MCF 10A (cell line): ENCODE measurements around the gene CRIP3. TPM values are rescaled to one million over a fixed set of nuclear protein-coding genes. Genes with fewer than 3 reads are reported as not detected.

Experiments used
- BruUV-seq: library from RNA; stranded (reverse); fragments of 400-500 nt; replicated peaks from 2 replicates; lab custom pipeline; 2021; lab: Mats Ljungman, UMichigan
- CTCF ChIA-PET: fragments of 300-600 bp; sonication (Branson Sonifier 250); formaldehyde crosslinking; extraction: SDS; loops from one replicate; lab custom pipeline; 2021; ENCODE audit warnings: antibody characterized with exemption, inconsistent platforms; lab: Yijun Ruan, JAX
- POLR2A ChIA-PET: fragments of 300-600, 350-650 bp; sonication (Branson Sonifier 250); formaldehyde crosslinking; extraction: SDS; loops from one replicate; lab custom pipeline; 2020; ENCODE audit warnings: antibody characterized with exemption, inconsistent platforms; lab: Yijun Ruan, JAX
- DNase-seq: peaks from one replicate; pipeline ENCODE4 v3.0.0-alpha.2; 2018; ENCODE audit not compliant: unreplicated experiment
- H3K27ac Mint-ChIP-seq: one replicate; pipeline ENCODE4 v1.8.0; 2022; ENCODE audit warnings: mild to moderate bottlenecking, low read depth, mixed read lengths; ENCODE audit not compliant: unreplicated experiment
- H3K27me3 Mint-ChIP-seq: one replicate; pipeline ENCODE4 v1.8.0; 2022; ENCODE audit warnings: mixed read lengths; ENCODE audit not compliant: insufficient read depth, unreplicated experiment
- H3K36me3 Mint-ChIP-seq: one replicate; pipeline ENCODE4 v1.8.0; 2022; ENCODE audit warnings: mild to moderate bottlenecking, moderate library complexity, mixed read lengths; ENCODE audit not compliant: insufficient read depth, unreplicated experiment
- H3K4me1 Mint-ChIP-seq: one replicate; pipeline ENCODE4 v1.8.0; 2022; ENCODE audit warnings: mixed read lengths; ENCODE audit not compliant: insufficient read depth, unreplicated experiment
- H3K4me3 Mint-ChIP-seq: one replicate; pipeline ENCODE4 v1.8.0; 2022; ENCODE audit warnings: mild to moderate bottlenecking, moderate library complexity, mixed read lengths; ENCODE audit not compliant: unreplicated experiment
- H3K9me3 Mint-ChIP-seq: one replicate; pipeline ENCODE4 v1.8.0; 2022; ENCODE audit warnings: mixed read lengths; ENCODE audit not compliant: unreplicated experiment
- CTCF ChIP-seq: fragments of 200-600 bp; IDR thresholded peaks from one replicate; pipeline ENCODE4 v1.8.0; 2022; ENCODE audit warnings: antibody characterized with exemption, mild to moderate bottlenecking; ENCODE audit not compliant: unreplicated experiment
- intact Hi-C: fragments of 100-400 bp; cut with micrococcal nuclease; formaldehyde crosslinking; loops from 2 replicates; pipeline ENCODE4 v1.14.1; 2022
- total RNA-seq: library from RNA; stranded (reverse); gene quantifications from 2 replicates; pipeline ENCODE4 v1.2.3, GENCODE V29; 2022

The CRIP3 gene
- total RNA-seq, 1 experiment from 2014 or later = not detected

GRCh38 chr6:43274127-43274915, 34.3 kb downstream of the CRIP3 start:
- no peak for TF ChIP-seq CTCF
- POLR2A ChIA-PET = no interaction called here
- peaks cover 5% of the 10 kb centered on the region for H3K4me1 Mint-ChIP-seq
- H3K4me3 Mint-ChIP-seq = no peak overlapping the region
- H3K36me3 Mint-ChIP-seq = peaks cover 6% of the 10 kb centered on the region
- no peaks in the 10 kb centered on the region for H3K9me3 Mint-ChIP-seq
- H3K27ac Mint-ChIP-seq = no peak overlapping the region
- H3K27me3 Mint-ChIP-seq = no peaks in the 10 kb centered on the region
- DNase-seq = no peak
- no TSS peak for BruUV-seq
- intact Hi-C loops = no loop called here
- CTCF ChIA-PET = interaction anchor here (0.6 to 1.0 kb wide), 3 partner anchors 10 to 60 kb away, joined by 3 read pairs; no protein-coding TSS in a partner anchor

- CTCF ChIA-PET = interaction anchor here (1.0 kb wide), 1 partner anchor 10 kb away, joined by 3 read pairs; no protein-coding TSS in a partner anchor
- no peak overlapping the region for H3K27ac Mint-ChIP-seq
- no TSS peak for BruUV-seq
- POLR2A ChIA-PET = no interaction called here
- H3K36me3 Mint-ChIP-seq = peaks cover 5% of the 10 kb centered on the region
- H3K4me3 Mint-ChIP-seq = no peak overlapping the region
- H3K4me1 Mint-ChIP-seq = peaks cover 5% of the 10 kb centered on the region
- no peaks in the 10 kb centered on the region for H3K27me3 Mint-ChIP-seq
- no peaks in the 10 kb centered on the region for H3K9me3 Mint-ChIP-seq
- no peak for TF ChIP-seq CTCF
- intact Hi-C loops = no loop called here
- no peak for DNase-seq
Observed at GRCh38 chr6:43273707-43274106, 34.9 kb downstream of the CRIP3 start.

GRCh38 chr6:43271944-43272343, 36.7 kb downstream of the CRIP3 start:
- intact Hi-C loops = no loop called here
- no peak overlapping the region for H3K27ac Mint-ChIP-seq
- H3K4me3 Mint-ChIP-seq = no peak overlapping the region
- no peaks in the 10 kb centered on the region for H3K36me3 Mint-ChIP-seq
- CTCF ChIA-PET = no interaction called here
- POLR2A ChIA-PET = no interaction called here
- BruUV-seq = no TSS peak
- no peak for DNase-seq
- TF ChIP-seq CTCF = no peak
- no peaks in the 10 kb centered on the region for H3K9me3 Mint-ChIP-seq
- no peaks in the 10 kb centered on the region for H3K27me3 Mint-ChIP-seq
- H3K4me1 Mint-ChIP-seq = no peaks in the 10 kb centered on the region

- no peak for TF ChIP-seq CTCF
- Mint-ChIP-seq H3K36me3 (no peaks in the 10 kb centered on the region), H3K4me1 (no peaks in the 10 kb centered on the region), H3K27ac (no peak overlapping the region), H3K4me3 (no peak overlapping the region), H3K9me3 (no peaks in the 10 kb centered on the region), H3K27me3 (no peaks in the 10 kb centered on the region)
- ChIA-PET CTCF (interaction anchor here (0.5 kb wide), 1 partner anchor 18 kb away, joined by 4 read pairs; no protein-coding TSS in a partner anchor), POLR2A (no interaction called here)
- intact Hi-C loops = no loop called here
- BruUV-seq = no TSS peak
- no peak for DNase-seq
Observed at GRCh38 chr6:43271103-43271815, 37.4 kb downstream of the CRIP3 start.
